ENCODE results near the gene PSG6.
"Not testable (repeated sequence)": the region's sequence is repeated elsewhere in the genome, so short reads cannot be mapped to it uniquely, and the experiment has no call there.

PSG6 gene

DNA sequence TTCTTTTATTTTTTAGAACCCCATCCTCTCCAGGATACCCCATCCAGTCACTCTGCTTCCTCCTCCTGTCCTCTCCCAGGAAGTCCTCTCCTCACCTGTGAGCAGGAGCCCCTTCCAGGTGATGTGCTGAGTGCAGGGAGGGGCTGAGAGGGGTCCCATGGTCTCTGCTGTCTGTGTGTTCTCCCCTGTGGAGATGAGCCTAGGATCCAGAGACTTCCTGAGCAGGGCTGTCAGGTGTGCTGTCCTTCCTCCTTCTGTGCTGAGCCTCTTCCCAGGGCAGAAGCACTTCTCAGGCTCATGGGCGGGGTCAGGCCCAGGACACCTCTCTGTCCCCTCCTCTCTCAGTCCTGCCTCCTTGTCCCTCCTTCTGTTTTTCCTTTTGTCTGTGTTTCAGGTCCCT, at the start of gene PSG6:
Gene PSG6, minus strand, starts transcription at position 261 of the 400 bp plus-strand sequence. Its CDS starts 102 bp downstream, at position 159.
- DNase-seq (ENCODE audit: low read depth, low spot score), result not testable (repeated sequence)

DNA sequence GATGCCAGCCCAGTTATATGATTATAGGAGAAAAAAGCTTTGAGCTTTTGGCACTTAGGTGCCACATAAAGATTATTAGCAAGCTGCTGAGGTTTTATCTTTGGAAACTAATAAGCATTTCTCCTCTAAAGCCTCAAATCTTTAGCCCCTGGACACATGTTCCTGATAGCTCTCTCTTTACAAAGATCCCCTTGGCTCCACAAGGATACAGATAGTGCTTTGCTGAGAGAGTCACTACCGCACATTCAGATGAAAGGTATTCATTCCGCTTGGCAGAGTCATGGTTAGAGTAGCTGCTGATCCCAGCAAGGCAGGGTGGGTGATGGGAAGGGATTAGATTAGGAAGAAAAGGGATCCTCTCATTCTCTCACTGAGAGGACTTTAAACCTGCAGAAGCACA, 47.5 kb upstream of the PSG6 start:
- no peak for DNase-seq (ENCODE audit: low read depth, low spot score)

DNA sequence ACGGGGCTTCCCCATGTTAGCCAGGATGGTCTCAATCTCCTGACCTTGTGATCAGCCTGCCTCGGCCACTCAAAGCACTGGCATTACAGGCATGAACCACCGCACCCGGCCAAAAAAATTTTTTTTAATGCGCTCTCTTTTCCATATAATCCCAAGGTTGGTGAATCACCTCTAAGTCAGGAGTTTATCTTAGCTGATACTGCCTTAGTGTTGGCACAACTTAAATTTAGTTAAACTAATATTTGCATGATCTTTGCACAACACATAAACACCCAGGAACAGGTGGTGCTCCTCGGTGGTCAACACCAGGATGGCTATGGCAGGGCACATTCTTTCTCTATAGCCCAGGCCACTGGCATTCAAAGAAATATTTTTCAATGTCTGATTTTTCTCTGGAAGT, 43.4 kb upstream of the PSG6 start:
- no peak for DNase-seq (ENCODE audit: low read depth, low spot score)

DNA sequence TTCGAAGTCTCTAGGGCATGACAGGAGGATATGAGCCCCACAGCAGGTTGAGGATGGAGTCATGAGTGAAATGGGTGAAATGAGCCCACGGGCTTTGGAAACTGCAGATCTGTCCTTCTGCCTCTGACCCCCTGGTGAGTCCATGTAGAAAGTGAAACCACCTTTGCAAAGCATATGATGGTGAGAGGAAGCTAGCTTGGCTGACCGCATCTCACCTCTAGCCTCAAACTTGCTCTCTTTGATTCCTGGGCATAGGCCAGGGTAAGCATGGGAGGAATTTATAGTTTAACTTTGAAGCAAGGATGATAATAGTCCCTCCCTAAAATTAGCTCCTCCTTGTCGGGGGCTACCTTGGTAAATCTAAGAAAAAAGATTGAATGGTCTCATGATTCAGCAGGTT, 34.4 kb upstream of the PSG6 start:
- not testable (repeated sequence) for DNase-seq (ENCODE audit: low read depth, low spot score)

DNA sequence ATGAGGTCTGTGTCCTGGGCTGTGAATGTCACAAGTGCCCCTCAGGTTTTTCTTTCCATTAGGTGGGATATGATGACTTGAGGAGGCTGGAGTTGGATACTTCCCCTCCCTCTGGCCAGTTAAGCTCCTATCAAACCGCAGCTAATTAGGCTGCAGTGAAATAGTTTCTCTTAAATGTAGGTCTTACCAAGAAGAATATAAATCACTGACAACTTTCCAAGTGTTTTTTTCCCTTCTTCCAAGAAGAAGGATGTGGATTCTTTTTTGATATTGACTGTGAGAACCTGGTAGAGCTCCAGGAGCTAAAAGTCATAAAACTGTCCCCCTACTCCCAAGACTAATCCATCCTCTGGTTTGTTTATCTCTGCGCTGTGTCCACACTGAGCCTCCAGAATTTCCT, 33.8 kb upstream of the PSG6 start:
- DNase-seq (ENCODE audit: low read depth, low spot score), result not testable (repeated sequence)

GRCh38 chr19:42942187-42942789, 24.6 kb upstream of the PSG6 start:
- DNase-seq (ENCODE audit: low read depth, low spot score), result peak; percentile 14

GRCh38 chr19:42937107-42937506, 19.4 kb upstream of the PSG6 start, which contains the start of gene PSG7:
TSS of gene PSG7 (minus strand) at chr19:42937207. CDS start at chr19:42937076, 131 bp downstream.
- not testable (repeated sequence) for DNase-seq (ENCODE audit: low read depth, low spot score)

DNA sequence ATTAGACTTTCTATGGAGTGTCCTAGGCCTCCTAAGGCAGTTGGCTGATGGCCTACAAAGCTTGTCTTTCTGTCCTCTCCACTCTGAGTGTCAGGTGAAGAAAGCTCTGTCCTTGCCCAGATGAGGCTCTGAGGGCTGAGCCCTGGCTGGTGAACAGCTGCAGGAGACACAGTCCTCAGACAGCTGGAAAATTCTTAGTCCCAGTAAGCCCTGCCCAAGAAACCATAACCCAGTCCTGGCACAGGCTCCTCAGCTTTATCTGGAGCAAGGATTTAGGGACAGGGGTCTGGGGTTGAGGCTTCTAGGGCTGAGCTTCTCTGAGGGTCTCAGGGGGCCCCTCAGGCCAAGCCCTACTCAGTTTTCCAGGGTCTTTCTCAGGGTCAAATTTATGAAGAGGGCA, 17.0 kb upstream of the PSG6 start:
- DNase-seq (ENCODE audit: low read depth, low spot score), result not testable (repeated sequence)

GRCh38 chr19:42934183-42934582, 16.5 kb upstream of the PSG6 start:
- not testable (repeated sequence) for DNase-seq (ENCODE audit: low read depth, low spot score)

- DNase-seq (ENCODE audit: low read depth, low spot score), result not testable (repeated sequence)
Observed at GRCh38 chr19:42933412-42933811, 15.7 kb upstream of the PSG6 start.

DNA sequence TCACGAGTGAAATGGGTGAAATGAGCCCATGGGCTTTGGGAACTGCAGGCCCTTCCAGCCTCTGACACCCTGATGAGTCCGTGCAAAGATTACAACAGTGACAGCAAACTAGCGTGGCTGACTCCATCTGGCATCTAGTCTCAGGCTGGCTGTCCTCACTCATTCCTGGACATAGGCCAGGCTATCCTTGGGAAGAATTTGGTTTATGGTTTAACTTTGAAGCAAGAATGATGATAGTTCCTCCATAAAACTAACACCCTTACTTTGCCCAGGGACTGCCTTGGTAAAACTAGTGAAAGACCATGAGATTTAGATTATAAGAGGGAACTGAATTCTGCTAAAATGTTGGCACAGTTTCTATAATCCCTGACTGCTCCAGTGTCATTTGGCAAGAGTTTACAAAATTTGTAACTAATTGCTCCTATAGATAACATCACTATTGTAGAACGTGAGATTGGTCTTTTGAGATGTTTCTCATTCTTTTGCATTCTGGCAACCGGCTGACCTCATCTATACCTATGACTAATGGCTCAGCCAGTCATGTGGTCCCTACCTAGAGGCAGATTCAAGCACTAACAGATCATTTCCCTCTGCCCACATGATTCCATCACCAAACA, 14.9 kb upstream of the PSG6 start:
- peak; percentile 14 for DNase-seq (ENCODE audit: low read depth, low spot score)

- not testable (repeated sequence) for DNase-seq (ENCODE audit: low read depth, low spot score)
Observed at GRCh38 chr19:42930214-42930613, 12.5 kb upstream of the PSG6 start.

DNA sequence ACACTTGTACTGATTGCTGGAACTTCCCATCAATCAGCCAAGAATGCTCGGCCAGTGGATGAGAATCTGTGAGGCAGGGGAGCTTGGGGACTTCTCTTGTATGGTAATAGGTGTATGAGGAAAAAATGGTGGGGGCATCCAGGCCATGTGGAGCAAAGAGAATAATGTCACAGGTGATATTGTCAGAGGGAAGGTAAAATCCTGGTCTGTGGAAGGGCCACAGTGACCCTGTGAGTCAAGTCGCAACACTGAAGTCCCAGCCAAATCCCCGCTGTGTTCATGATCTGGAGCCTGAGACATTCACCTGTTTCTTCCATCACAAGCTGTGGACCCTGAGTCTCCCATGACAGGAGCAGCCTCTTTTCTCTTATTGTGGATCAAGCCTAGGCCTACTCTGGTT, 11.2 kb upstream of the PSG6 start:
- no peak for DNase-seq (ENCODE audit: low read depth, low spot score)

DNA sequence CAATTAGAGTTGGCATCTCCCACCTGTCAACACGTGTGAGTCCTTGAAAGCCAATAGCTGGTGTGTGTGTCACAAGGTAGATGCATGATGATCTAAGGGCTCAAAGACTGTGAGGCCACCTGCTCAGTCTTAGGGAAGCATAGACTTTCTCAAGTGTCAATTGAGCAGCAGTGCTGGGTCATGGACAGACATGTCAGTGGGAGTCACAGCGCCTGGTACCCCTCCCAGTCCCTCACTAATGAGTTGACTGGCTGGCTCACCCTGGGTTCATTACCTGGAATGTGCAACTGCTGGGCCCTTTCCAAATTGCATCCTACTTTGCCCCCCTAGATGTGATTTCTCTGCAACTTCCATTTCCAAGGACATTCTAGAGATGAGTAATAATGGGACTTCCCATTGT, 9.1 kb upstream of the PSG6 start:
- no peak for DNase-seq (ENCODE audit: low read depth, low spot score)

DNA sequence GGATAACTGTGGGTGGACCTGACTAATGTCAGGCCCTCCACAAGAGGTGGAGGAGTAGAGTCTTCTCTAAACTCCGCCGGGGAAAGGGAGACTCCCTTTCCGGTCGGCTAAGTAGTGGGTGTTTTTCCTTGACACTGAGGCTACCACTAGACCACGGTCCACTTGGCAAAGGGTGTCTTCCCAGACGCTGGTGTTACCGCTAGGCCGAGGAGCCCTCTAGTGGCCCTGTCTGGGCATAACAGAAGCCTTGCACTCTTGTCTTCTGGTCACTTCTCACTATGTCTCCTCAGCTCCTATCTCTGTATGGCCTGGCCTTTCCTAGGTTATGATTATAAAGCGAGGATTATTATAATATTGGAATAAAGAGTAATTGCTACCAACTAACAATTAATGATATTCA, 5.4 kb upstream of the PSG6 start:
- peak; percentile 47 for DNase-seq (ENCODE audit: low read depth, low spot score)

- not testable (repeated sequence) for DNase-seq (ENCODE audit: low read depth, low spot score)
Observed at GRCh38 chr19:42920971-42921370, 3.3 kb upstream of the PSG6 start.

DNA sequence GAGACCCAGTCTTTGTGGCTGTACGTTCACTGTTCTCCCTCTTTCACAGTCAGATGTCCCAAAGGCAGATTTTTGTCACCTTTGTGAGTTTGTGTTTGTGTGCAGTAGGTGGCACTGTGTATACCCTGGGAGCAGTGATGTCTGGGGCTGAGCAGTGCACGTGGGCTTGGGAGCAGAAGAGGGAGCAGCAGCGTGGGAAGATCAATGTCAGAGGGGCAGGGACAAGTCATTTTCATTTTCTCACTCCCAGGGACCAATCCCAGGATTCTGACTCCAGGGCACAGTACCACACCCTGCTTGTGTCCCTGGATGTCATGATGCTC, 2.0 kb upstream of the PSG6 start:
- DNase-seq (ENCODE audit: low read depth, low spot score), result no peak

GRCh38 chr19:42919070-42919756, 1.5 kb upstream of the PSG6 start:
- DNase-seq (ENCODE audit: low read depth, low spot score), result peak; percentile 42

- not testable (repeated sequence) for DNase-seq (ENCODE audit: low read depth, low spot score)
Observed at GRCh38 chr19:42918377-42919069, 829 bp upstream of the PSG6 start.

- DNase-seq (ENCODE audit: low read depth, low spot score), result not testable (repeated sequence)
Observed at GRCh38 chr19:42916931-42917330, 763 bp downstream of the PSG6 start.

- not testable (repeated sequence) for DNase-seq (ENCODE audit: low read depth, low spot score)
Observed at GRCh38 chr19:42913516-42913915, 4.2 kb downstream of the PSG6 start.

DNA sequence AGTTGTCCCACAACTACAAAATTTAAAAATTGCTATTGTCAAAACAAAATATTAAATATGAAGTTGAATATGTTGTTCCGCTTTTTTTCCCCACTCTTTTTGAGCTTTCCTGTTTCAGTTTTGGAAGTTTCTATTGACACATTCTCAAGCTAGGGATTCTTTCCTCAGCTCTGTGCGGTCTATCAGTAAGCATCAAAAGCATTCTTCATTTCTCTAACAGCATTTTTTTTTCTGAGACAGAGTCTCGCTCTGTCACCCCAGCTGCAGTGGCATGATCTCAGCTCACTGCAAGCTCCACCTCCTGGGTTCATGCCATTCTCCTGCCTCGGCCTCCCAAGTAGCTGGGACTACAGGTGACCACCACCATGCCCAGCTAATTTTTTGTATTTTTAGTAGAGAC, 4.8 kb downstream of the PSG6 start:
- DNase-seq (ENCODE audit: low read depth, low spot score), result not testable (repeated sequence)

All from ELF-1 (cell line).